ENCODE measurements around the gene PODXL2.
"Not testable (repeated sequence)": the region's sequence is repeated elsewhere in the genome, so short reads cannot be mapped to it uniquely, and the experiment has no call there.

PODXL2 gene

GRCh38 chr3:127590593-127591465, 38.2 kb upstream of the PODXL2 start, which contains the start of gene TPRA1:
TSS of gene TPRA1 (minus strand) at chr3:127590733. CDS start at chr3:127580146, 10,587 bp downstream.
- H3K36me3 ChIP-seq (ENCODE audit: control insufficient read depth, low read depth, low read length), result no peaks in the 10 kb centered on the region
- peak within 1 kb of the TSS; percentile 82 for H3K9ac ChIP-seq (ENCODE audit: low read length)
- H3K4me3 ChIP-seq (ENCODE audit: low read length), result peak within 1 kb of the TSS; percentile 82
- H3K9me3 ChIP-seq (ENCODE audit: control insufficient read depth, low read depth, low read length), result no peaks in the 10 kb centered on the region
- H3K27ac ChIP-seq (ENCODE audit: low read length), result peak within 1 kb of the TSS; percentile 84
- H3K27me3 ChIP-seq (ENCODE audit: control insufficient read depth, insufficient read depth, low read length), result peaks cover 8% of the 10 kb centered on the region
- H3K4me1 ChIP-seq (ENCODE audit: control insufficient read depth, low read depth, low read length), result peaks cover 9% of the 10 kb centered on the region

DNA sequence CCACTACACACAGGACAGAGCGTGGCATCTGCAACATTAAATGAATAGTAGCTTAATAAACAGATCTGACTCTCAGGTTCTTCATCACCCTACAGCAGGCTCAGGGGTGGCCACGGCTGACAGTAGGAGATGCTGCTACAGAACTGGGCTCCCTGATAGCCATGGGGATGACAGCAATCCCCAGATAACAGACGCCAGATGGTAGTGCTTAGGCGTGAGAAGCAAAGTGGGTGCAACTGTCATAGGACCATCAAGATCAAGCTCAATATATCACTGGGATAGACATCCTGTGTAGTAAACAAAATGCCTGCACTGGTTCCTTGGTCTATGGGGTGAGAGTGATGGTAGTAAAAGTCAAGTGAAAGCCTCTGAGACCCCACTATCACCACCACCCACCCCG, 35.8 kb upstream of the PODXL2 start:
- H3K27ac ChIP-seq (ENCODE audit: low read length), result no peak overlapping the region
- H3K27me3 ChIP-seq (ENCODE audit: control insufficient read depth, insufficient read depth, low read length), result peaks cover 12% of the 10 kb centered on the region
- no peaks in the 10 kb centered on the region for H3K9me3 ChIP-seq (ENCODE audit: control insufficient read depth, low read depth, low read length)
- H3K36me3 ChIP-seq (ENCODE audit: control insufficient read depth, low read depth, low read length), result no peaks in the 10 kb centered on the region
- peaks cover 9% of the 10 kb centered on the region for H3K4me1 ChIP-seq (ENCODE audit: control insufficient read depth, low read depth, low read length)
- no peak overlapping the region for H3K4me3 ChIP-seq (ENCODE audit: low read length)
- H3K9ac ChIP-seq (ENCODE audit: low read length), result no peak overlapping the region

- Histone ChIP-seq H3K4me1 (ENCODE audit: control insufficient read depth, low read depth, low read length) (peaks cover 22% of the 10 kb centered on the region), H3K9ac (ENCODE audit: low read length) (no peak overlapping the region), H3K27me3 (ENCODE audit: control insufficient read depth, insufficient read depth, low read length) (peaks cover 4% of the 10 kb centered on the region), H3K36me3 (ENCODE audit: control insufficient read depth, low read depth, low read length) (peaks cover 12% of the 10 kb centered on the region), H3K27ac (ENCODE audit: low read length) (no peak overlapping the region), H3K9me3 (ENCODE audit: control insufficient read depth, low read depth, low read length) (no peaks in the 10 kb centered on the region), H3K4me3 (ENCODE audit: low read length) (no peak overlapping the region)
Observed at GRCh38 chr3:127595303-127595702, 33.7 kb upstream of the PODXL2 start.

DNA sequence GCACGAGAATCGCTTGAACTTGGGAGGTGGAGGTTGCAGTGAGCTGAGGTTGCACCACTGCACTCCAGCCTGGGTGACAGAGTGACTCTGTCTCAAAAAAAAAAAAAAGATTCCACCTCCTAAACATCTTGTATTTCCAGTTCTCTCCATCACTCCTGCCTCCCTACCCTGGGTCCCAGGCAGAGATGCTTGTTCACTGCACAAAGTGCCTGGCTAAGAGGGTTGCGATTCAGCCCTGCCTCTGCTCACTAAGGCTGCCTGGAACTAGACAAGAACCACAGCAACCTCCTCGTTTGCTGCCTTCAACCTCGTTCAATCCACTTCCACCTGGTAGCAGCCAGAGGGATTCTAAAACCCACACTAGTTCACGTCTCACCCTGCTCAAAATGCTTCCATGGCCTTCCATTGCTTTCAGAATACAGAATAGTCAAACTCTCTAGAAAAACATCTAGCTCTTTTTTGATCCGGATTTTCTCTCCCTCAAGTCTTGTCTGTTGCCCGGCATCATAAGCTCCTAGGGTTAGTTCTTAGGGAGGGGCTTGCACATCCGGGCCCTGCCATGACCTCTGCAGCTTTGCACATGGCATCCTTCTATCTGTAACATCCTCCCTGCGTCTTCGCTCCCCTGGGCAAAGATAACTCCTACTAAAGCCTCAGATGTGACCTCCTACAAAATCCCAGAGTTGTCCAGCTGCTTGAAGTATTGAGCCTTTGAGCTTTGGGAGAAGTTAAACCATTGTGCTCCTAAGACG, 31.8 kb upstream of the PODXL2 start:
- Histone ChIP-seq H3K4me1 (ENCODE audit: control insufficient read depth, low read depth, low read length) (peaks cover 13% of the 10 kb centered on the region), H3K27ac (ENCODE audit: low read length) (no peak overlapping the region), H3K36me3 (ENCODE audit: control insufficient read depth, low read depth, low read length) (peaks cover 30% of the 10 kb centered on the region), H3K9me3 (ENCODE audit: control insufficient read depth, low read depth, low read length) (no peaks in the 10 kb centered on the region), H3K9ac (ENCODE audit: low read length) (peak overlapping the region; percentile 100), H3K4me3 (ENCODE audit: low read length) (peak overlapping the region; percentile 97), H3K27me3 (ENCODE audit: control insufficient read depth, insufficient read depth, low read length) (peaks cover 4% of the 10 kb centered on the region)

DNA sequence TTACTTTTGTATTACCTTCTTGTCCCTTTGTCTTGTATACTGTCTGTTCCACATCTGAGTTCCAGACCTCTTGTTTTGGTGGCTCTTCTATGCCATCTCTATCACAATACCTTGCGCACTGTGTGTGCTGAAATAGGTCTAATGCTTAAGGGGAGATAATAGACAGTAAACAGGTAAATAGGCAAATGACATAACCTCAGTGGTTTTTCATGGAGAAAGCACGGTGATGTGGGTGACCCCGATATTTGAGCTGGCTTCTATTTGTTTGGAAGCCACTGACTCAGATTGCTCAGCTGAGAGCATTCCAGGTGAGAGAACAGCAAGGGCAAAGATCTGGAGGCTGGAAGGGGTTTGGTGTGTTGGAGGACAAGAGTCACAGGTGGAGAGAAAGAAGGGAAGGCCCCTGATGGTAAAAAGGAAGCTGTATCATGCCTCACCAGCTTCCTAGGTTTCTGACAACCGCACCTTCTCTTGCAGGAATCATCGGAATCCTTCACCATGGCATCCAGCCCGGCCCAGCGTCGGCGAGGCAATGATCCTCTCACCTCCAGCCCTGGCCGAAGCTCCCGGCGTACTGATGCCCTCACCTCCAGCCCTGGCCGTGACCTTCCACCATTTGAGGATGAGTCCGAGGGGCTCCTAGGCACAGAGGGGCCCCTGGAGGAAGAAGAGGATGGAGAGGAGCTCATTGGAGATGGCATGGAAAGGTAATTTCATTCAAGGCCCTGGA, 30.0 kb upstream of the PODXL2 start:
- H3K9ac ChIP-seq (ENCODE audit: low read length), result peak overlapping the region; percentile 100
- peak overlapping the region; percentile 97 for H3K4me3 ChIP-seq (ENCODE audit: low read length)
- H3K9me3 ChIP-seq (ENCODE audit: control insufficient read depth, low read depth, low read length), result no peaks in the 10 kb centered on the region
- peaks cover 13% of the 10 kb centered on the region for H3K4me1 ChIP-seq (ENCODE audit: control insufficient read depth, low read depth, low read length)
- peak overlapping the region; percentile 99 for H3K27ac ChIP-seq (ENCODE audit: low read length)
- peaks cover 4% of the 10 kb centered on the region for H3K27me3 ChIP-seq (ENCODE audit: control insufficient read depth, insufficient read depth, low read length)
- peaks cover 47% of the 10 kb centered on the region for H3K36me3 ChIP-seq (ENCODE audit: control insufficient read depth, low read depth, low read length)

DNA sequence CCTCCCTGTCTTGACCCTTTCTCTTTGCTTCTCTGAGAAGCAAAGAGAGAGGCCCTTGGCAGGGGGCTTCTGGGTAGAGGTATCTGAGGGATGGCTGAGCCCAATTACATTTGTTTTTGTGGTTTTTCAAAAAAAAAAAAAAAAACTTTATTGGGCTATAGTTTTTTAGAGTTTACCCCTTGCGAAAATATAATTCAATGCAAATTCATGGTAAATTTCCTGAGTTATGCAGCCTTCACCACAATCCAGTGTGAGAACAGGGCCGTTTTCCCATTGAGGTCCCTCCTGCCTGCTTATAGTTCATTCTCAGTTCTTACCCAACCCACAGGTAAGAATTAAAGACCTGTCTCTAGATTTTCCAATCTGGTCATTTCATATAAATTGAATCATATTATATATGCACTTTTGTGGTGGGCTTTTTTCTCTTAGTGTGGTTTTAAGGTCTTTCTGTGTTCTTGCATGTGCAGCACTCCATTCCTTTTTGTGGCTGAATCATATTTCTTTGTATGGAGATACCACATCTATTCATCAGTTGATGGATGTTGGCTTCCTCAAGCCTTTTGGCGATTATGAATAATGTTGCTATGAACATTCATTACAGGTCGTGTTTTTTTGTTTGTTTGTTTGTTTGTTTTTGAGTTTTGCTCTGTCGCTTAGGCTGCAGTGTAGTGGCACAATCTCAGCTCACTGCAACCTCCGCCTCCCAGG, 28.1 kb upstream of the PODXL2 start:
- Histone ChIP-seq H3K36me3 (ENCODE audit: control insufficient read depth, low read depth, low read length) (peaks cover 66% of the 10 kb centered on the region), H3K27ac (ENCODE audit: low read length) (no peak overlapping the region), H3K4me1 (ENCODE audit: control insufficient read depth, low read depth, low read length) (peaks cover 13% of the 10 kb centered on the region), H3K9me3 (ENCODE audit: control insufficient read depth, low read depth, low read length) (no peaks in the 10 kb centered on the region), H3K4me3 (ENCODE audit: low read length) (peak overlapping the region; percentile 22), H3K9ac (ENCODE audit: low read length) (peak overlapping the region; percentile 16), H3K27me3 (ENCODE audit: control insufficient read depth, insufficient read depth, low read length) (peaks cover 4% of the 10 kb centered on the region)

- no peaks in the 10 kb centered on the region for H3K9me3 ChIP-seq (ENCODE audit: control insufficient read depth, low read depth, low read length)
- H3K27me3 ChIP-seq (ENCODE audit: control insufficient read depth, insufficient read depth, low read length), result no peaks in the 10 kb centered on the region
- peaks cover 97% of the 10 kb centered on the region for H3K36me3 ChIP-seq (ENCODE audit: control insufficient read depth, low read depth, low read length)
- peaks cover 8% of the 10 kb centered on the region for H3K4me1 ChIP-seq (ENCODE audit: control insufficient read depth, low read depth, low read length)
- no peak overlapping the region for H3K4me3 ChIP-seq (ENCODE audit: low read length)
- no peak overlapping the region for H3K9ac ChIP-seq (ENCODE audit: low read length)
- no peak overlapping the region for H3K27ac ChIP-seq (ENCODE audit: low read length)
Observed at GRCh38 chr3:127604035-127604434, 24.9 kb upstream of the PODXL2 start.

GRCh38 chr3:127604546-127605165, 24.3 kb upstream of the PODXL2 start:
- Histone ChIP-seq H3K27ac (ENCODE audit: low read length) (no peak overlapping the region), H3K4me1 (ENCODE audit: control insufficient read depth, low read depth, low read length) (peaks cover 2% of the 10 kb centered on the region), H3K36me3 (ENCODE audit: control insufficient read depth, low read depth, low read length) (peaks cover 98% of the 10 kb centered on the region), H3K9me3 (ENCODE audit: control insufficient read depth, low read depth, low read length) (no peaks in the 10 kb centered on the region), H3K27me3 (ENCODE audit: control insufficient read depth, insufficient read depth, low read length) (no peaks in the 10 kb centered on the region), H3K9ac (ENCODE audit: low read length) (no peak overlapping the region), H3K4me3 (ENCODE audit: low read length) (no peak overlapping the region)

GRCh38 chr3:127605547-127605946, 23.4 kb upstream of the PODXL2 start:
- H3K27ac ChIP-seq (ENCODE audit: low read length), result not testable (repeated sequence)
- H3K36me3 ChIP-seq (ENCODE audit: control insufficient read depth, low read depth, low read length), result peaks cover 96% of the 10 kb centered on the region

DNA sequence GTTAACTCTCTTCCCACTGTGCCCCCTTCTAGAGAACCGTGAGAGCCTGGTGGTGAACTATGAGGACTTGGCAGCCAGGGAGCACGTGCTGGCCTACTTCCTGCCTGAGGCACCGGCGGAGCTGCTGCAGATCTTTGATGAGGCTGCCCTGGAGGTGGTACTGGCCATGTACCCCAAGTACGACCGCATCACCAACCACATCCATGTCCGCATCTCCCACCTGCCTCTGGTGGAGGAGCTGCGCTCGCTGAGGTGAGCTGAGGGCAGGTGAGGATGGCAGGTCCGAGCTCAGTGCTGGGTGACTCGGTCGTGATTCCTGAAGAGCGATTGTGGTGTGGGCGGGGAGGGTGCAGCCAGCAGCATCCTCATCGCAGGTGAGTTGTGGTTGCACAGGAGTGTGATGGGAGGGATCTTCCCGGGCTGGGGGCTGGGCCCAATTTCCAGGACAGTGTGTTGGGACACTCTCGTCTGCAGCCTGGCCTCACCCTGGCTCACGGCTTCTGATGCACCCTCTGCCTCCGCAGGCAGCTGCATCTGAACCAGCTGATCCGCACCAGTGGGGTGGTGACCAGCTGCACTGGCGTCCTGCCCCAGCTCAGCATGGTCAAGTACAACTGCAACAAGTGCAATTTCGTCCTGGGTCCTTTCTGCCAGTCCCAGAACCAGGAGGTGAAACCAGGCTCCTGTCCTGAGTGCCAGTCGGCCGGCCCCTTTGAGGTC, 22.7 kb upstream of the PODXL2 start:
- H3K27ac ChIP-seq (ENCODE audit: low read length), result no peak overlapping the region
- no peaks in the 10 kb centered on the region for H3K9me3 ChIP-seq (ENCODE audit: control insufficient read depth, low read depth, low read length)
- H3K9ac ChIP-seq (ENCODE audit: low read length), result no peak overlapping the region
- no peak overlapping the region for H3K4me3 ChIP-seq (ENCODE audit: low read length)
- H3K4me1 ChIP-seq (ENCODE audit: control insufficient read depth, low read depth, low read length), result no peaks in the 10 kb centered on the region
- H3K27me3 ChIP-seq (ENCODE audit: control insufficient read depth, insufficient read depth, low read length), result no peaks in the 10 kb centered on the region
- H3K36me3 ChIP-seq (ENCODE audit: control insufficient read depth, low read depth, low read length), result peaks cover 96% of the 10 kb centered on the region

More at GRCh38 chr3:127605547-127605946, 23.4 kb upstream of the PODXL2 start:
- H3K9me3 ChIP-seq (ENCODE audit: control insufficient read depth, low read depth, low read length); H3K4me3 ChIP-seq (ENCODE audit: low read length); H3K9ac ChIP-seq (ENCODE audit: low read length); H3K4me1 ChIP-seq (ENCODE audit: control insufficient read depth, low read depth, low read length); H3K27me3 ChIP-seq (ENCODE audit: control insufficient read depth, insufficient read depth, low read length): not testable (repeated sequence)

All from iPS-18a (cell line).